COLO668 (cell line): Measurements from ENCODE around the gene GPR26.

Experiments used
- DNase-seq: peaks from one replicate; lab custom pipeline; 2025; ENCODE audit not compliant: unreplicated experiment; lab: John Stamatoyannopoulos, UW

Gene GPR26

DNA sequence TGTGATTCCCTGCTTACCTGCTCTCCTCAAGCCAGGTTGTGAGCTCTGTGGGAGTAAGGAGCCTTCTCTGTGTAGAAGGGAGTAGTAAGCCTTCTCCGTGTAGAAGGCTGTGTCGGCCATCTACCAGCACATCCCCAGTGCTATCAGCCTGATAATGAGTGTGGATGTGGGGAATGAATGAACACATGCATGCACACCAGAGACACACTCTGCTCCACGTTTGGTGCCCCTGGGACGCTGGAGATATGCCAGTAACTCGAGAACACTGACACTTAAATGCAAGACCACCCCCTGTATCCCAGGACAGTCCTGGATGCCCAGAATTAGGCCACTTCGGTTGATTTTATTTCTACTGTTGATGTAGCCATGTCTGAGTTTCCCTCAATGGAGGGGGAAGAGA, 21.1 kb upstream of the GPR26 start:
- DNase-seq: no peak

DNA sequence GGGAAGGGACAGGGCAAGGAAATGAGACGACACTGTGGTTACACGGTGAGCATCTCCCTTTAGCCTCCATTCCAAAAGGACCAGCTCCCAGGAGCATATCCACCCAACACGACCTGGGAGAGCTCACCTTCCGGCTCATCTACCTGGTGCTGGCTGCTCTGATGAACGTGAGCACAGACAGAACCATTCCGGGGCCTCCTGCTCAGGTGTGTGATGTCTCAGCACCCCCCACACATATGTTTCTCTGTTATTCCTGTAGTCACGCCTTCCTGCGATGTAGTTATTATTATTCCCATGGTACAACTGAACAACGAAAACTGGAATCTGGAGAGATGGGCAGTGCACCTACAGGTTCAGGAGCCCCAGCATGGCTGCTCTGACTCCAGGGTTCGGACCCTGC, 20.5 kb upstream of the GPR26 start:
- no peak for DNase-seq

DNA sequence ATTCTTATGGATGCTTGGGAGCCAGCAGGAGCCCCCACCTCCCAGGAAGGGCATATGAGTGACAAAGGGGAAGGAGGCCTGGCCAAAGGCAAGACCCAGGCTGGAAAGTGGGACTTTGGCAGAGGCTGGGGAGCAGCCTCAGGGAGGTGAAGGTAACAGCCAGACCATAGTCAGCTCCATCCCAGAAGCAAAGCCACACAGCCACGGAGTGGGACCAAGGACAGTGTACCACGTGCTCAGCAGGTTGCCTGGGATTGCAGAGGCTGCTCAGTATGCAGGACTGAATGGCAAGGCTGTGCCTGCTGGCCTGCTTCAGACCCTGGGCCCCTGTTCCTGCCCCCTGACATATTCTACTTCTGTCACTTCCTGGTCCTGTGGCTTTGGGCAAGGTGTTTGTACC, 17.6 kb upstream of the GPR26 start:
- DNase-seq: no peak

DNA sequence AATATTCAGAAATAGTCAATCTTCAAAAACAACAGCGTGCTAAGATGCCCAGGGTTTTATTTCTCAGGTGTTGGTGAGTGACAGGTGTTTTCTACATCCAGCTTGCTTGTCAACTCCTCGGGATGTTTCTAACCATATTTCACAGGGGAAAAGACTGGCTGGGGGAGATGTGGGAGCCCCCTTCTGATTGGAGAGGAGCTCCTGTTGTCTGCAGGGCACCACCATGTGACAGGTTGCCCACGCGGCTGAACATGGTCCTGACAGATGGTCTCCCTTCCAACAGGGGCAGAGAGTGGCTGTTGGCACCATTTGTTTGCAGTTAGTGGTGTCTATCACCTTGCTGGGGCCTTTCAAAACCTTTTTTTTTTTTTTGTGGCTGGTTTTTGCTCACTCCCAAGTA, 16.5 kb upstream of the GPR26 start:
- DNase-seq: no peak

DNA sequence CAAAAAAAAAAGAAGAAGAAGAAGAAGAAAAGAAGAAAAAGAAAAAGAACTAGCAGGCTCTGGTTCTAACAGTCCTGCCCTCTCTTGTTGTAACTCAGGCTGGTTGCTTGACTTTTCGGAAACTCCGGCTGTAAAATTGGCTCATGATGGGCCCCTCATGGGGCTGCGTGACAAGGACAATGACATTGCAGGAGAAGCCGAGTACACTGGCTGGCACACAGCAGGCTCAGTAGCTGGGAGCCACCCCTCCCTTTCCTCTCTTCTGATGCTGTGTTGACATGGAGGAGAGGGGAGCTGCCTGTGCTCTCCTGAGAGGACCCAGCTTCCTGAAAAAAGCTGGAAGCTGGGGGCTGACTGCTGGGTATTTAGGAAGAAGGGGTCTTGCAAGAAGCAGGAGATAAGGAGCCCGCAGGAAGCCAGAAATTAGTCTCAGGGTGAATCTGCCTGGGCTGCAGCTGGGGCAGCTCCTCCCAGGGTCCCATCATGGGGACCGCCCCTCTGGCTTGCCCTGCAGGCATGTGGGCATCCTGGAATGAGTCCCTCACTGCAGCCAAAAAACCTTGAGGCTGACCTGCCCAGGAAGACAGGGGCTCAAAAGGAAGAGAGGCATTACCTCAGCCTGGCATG, 14.6 kb upstream of the GPR26 start:
- DNase-seq: no peak

DNA sequence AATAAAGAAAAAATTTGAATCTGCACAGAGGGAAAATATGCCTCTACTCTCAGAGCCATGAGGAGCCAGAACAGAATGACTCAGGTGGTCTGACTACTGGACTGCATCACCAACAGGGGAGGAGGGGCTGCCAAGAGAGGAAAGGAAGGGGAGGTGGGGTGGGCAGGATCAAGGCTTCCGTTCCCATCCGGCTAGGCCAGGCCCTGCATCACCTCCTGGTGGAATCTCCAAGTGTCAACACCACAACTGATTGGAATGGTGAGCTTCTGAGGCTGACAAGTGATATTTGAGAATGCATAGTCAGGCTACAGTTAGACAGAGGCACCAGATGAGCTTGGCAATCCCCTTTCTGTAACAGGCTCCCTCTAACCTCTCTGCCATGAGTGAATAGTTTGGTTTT, 10.4 kb upstream of the GPR26 start:
- DNase-seq: no peak

DNA sequence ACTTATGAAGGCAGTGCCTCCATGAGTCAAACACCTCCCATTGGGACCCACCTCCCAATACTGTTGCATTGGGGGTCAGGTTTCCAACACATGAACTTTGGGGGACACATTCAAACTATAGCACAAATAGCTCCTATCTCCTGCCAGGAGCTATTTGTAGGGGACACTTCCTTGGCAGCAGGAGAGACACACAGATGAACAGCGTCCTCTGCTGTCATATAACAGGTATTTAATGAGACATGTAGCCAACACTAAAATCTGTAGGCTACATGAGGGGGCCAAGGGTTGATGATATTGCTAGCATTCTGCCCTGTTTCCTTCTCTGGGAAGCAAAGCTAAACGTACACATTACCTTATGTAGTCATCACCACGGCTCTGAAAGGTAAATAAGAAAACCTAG, 2.6 kb upstream of the GPR26 start:
- no peak for DNase-seq

DNA sequence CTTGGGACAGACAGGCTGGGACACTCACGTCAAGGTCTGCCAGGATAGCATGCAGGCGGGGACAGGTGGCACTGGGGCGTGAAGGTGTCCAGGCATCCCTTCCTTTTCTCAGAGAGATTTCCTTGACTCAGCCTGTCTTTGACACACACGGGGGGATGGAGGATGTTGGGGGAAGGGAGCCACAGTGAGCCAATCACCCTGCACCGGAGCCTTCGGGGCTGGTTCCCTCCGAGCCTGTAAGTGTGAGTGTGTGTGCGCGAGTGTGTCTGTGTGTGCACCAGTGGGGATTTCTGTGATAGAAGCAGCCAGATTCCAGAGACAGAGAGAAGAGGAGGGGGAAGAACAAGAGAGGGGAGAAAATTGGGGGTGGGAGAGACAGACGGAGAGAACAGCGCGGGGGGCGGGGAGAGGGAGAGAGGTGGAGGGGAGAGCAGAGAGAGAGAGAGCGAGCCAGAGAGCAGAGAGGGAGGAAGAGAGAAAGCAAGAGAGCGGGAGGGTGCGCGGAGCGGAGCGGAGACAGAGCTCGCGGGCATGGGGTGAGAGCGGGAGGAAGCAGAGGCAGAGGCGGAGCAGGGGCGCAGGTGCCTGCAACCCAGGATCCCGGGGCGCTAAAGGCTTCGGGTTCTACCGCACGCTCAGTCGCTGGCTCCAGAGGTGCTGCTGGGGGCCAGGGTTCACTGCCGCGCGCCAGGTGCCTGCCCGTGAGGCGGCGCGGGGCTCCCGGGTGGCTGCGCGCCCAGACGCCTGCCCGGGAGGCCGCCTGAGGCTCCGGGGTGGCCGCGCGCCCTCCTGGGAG, 466 bp upstream of the GPR26 start:
- DNase-seq: no peak

DNA sequence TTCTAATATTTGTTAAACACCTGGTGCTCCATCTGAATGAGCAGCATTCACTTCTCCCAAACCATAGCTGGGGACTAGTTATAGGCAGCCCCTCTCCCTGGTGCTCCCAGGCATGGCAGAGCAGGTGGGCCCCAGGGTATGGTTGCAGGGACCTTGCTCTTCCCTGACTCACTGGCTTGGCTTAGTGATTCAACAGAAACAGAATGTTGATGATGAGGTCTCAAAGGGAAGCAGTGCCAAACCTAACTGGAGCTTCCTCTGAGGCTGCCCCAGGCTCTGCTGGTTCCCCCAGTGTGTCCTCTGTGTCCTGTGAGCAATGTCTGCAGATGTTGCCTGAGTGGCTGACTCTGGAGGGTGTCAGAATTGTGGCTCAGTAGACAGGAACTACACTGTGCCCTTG, 3.7 kb downstream of the GPR26 start:
- DNase-seq: no peak

DNA sequence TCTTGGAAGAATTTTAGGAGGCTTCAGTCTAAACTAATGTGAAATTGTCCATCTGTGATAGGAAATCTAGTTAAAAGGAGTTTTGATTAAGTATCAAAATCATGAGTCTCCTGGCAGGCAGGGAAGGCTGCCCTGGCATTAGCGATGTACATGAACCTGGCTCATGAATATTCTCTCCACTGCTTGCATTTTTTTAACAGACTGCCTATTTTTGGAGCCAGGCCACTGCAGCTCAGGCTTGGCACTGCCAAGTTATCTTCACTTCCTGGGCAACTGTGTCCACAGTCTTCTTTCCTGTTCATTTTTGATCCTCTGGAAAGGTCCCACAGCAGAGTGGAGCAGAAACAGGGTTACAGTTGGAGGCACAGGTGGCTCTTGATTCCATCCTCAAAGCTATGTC, 7.0 kb downstream of the GPR26 start:
- DNase-seq: no peak

DNA sequence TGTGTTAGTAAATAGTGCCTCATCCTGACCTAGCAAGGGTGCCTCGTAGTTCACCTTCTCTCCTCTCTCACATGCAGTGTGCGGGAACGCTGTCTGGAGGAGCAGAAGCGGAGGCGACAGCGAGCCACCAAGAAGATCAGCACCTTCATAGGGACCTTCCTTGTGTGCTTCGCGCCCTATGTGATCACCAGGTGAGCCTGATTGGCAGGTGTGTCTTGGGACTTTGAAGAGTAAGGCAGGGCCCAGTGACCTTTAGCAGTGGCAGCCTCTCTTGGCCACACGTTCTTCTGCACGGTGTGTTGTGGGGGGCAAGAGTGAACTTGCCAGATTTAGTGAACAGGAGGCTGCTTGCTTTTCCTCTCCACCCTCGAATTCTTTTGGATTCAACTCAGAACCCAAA, 8.6 kb downstream of the GPR26 start:
- DNase-seq: no peak

DNA sequence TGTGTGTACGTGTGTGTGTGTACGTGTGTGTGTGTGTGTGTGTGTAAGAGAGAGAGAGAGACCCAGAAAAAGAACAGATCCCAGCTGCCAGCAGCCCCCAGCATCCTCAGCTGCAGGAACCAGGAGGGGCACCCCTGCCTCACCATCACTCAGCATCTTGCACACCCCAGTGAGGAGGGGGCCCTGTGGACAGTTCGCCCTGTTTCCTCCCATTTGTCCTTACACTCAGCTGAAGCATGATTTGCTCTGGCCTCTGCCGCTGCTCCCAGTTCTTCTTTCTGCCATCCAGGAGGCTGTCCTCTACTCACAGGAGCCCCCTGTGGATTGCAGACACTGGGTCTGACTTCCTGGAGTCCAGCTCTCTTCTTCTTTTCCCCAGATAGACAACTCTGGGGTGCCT, 9.7 kb downstream of the GPR26 start:
- DNase-seq: no peak

DNA sequence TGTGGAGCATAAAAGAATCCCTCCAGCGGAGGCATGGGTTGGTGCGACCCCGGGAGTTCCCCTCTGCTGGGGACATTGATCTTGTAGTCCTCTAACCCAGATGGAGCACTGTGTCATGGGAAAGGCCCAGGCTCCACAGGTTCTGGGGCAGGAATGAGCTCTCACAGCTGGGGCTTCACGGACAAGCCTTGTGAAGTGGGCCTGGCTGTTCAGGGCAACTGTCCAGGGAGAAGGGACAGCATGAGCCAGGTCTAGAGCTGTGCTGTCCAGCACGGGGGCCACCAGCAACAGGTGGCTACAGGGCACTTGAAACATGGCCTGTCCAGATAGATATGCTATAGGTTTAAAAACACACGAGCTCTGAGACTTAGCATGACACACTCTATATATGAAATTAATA, 11.4 kb downstream of the GPR26 start:
- DNase-seq: no peak

DNA sequence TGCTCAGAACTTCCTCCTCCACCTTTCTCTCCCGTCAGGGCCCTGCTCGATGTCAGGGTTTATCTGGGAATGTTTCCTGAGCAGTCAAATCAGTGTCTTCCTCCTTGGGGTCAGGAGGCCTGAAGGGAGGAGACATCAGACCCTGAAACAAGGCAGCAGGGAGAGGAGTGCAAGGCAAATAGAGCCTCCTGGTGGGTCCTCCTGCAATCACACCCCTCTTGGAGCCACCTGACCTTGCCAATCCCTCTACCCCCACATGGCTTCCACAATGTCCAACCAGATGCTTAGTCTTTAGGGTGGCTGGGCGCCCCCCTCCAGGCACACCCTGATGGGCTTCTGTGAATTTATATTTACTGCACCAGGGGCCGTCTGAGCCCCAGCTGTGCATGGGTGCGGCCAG, 12.2 kb downstream of the GPR26 start:
- DNase-seq: no peak

DNA sequence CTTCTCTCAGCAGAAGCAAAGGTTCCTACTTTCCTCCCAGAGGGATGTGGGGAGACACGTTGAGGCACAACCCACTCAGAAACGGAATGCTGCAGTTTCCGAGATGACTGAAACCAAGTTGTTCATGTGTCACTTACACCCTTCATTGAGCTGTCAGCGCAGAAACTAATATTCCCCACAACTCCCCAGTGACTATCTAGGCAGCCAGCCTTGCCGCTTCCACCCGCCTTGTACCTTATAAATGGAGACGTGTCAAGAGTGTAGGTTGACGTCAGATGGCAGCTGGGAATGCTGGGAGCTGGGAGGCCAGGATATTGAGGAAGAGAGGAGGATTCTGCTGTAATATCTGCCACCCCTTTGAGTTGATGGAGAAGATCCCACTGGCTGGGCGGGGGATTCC, 15.1 kb downstream of the GPR26 start:
- no peak for DNase-seq

DNA sequence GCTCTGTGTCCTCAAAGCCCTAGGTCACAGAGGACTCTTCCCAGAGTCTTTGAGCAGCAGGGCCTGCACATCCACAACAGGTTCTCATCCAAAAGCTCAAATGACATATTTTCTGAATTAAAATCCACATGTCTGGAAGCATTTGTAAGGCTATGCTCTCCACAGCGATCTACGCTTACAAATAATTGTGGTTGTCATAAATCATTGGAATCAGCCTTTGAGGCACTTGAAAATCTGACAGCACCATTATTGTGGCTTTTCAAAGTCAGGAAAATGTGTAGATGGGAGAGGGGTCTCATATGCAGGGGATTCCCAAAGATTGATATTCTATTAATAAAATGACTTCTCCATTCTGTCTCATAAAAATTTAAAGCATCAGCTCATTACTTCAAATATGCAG, 16.3 kb downstream of the GPR26 start:
- no peak for DNase-seq

DNA sequence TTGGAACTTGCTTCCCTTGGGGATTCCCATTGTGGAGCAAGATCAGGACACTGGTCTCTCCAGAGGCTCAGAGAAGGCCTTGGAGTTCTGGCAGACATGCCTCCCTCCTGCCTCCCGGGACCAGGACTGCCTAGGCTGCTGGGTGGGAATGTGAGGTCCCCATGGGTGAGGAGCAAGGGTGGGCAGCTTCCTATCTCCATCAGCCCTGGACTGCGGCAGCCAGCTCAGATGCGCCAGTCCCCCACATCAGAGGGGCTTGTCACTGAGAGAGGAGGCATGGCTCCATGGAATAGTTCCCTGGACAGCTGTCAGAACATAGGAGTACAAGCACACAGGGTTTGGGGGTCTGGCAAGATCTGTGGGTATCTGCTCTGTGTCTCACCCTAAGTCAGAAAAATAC, 17.3 kb downstream of the GPR26 start:
- DNase-seq: no peak

DNA sequence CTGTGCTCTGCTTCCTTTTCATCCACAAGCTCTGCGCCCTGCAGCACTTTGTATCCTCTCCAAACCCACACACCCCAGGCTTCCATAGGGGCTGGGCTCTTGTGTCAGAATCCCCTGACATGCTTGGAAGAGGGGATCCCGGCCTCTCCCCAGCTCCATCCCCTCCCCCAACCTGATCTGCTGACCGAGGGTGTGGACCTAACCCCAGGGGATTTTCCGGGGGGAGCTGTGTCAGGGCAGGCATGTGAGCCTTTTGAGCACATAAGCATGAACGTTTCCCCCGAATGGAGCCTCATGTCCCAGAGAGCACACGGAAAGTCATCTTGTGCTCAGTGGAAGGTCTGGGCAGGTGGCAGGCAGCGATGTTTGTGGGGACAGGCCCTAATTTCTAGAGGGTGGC, 17.7 kb downstream of the GPR26 start:
- no peak for DNase-seq

DNA sequence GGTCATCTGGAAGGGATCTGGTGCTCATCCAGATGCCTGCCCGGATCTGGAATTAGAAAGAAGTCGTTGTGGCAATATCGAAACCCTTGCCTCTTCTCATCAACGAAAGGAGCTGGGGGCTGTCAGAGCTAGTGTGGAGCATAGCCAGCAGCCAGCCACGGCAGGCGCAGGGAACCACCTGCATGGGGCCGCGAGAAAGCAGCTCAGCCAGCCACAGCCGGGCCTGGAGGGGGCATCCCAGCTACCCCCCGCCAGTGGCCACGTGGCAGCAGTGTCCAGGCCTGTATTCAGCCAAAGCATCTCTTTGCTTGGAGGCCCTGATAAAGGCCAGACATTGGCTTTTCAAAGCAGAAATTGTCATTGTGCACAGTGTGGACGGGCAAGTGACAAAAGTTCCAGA, 19.1 kb downstream of the GPR26 start:
- no peak for DNase-seq

DNA sequence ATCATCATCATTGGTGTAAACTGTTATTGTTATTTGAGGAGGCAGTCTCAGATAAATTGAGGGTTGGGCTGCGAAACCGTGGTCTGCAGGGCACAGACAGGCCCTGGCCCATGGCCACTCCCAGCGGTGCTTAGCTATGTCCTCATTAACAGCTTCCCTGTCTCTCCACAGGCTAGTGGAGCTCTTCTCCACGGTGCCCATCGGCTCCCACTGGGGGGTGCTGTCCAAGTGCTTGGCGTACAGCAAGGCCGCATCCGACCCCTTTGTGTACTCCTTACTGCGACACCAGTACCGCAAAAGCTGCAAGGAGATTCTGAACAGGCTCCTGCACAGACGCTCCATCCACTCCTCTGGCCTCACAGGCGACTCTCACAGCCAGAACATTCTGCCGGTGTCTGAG, 21.6 kb downstream of the GPR26 start:
- no peak for DNase-seq

DNA sequence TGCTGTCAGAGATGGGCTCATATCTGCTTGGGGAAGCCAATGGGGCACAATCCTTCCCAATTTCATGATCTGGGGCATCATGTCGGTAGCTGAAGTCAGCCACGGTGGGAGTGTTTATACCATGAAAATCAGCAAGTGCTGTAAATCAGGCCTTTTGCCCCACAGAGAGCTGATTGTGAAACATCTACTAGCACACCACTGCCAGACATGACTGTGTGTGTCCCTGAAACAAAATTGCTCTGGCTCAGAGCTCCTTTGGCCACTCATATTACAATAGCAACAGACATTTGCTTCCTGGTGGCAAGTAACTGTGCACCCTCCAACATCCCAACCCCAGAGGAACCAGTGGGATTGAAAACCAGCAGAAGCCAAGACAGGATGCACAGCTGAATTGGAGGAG, 23.7 kb downstream of the GPR26 start:
- no peak for DNase-seq

DNA sequence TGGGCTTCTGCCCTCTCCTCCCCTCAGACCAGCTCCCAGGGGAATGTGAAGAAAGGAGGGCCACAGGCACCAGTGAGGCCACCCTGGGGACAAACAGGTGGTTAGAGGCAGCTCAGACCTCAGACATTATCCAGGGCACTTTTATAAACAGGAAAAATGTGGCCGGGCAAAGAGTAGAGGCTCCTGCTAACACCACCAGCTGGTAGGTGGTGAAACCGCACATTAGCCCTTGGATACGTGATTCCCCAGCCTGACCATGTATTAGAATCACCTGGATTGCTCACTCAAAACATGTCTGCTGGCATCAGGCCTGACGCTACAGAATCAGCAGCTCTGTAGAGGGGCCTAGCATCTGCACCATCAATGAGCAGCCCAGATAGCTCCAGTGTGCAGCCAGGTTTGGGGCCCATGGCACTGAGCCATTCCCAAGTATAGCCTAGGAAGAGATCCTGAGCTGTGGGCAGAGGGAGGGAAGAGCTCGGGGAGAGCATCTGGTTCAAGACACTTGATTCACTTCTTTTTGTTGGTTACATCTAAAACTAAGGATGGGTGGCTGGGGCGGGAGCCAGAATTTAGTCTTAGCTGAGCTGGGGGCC, 37.1 kb downstream of the GPR26 start:
- DNase-seq: no peak

DNA sequence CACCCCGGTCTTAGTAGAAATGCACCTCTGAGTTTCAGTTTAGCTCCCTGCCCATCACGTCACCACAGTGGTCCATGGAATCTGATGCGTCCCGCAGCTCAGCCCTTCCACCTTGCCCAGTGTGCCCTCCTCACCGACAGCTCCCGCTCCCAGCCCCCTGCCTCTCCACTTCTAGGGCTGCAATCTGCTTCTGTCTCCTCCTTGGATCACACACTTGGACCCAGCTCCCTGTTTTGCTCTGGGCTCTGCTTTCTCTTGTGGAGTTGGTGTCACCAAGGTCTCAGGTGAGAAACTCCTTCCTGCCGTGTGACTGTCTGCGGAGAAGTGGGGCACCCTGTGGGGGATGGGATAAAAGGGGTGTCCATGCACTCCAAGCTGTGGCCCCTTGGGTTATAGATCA, 37.9 kb downstream of the GPR26 start:
- DNase-seq: no peak
